HG03575 (cell line): ENCODE results near the gene CHRNA10.

ENCODE experiments used
- ATAC-seq: cut with Tn5 transposase; IDR thresholded peaks from one replicate; pipeline ENCODE4 v1.9.1; 2021; ENCODE audit not compliant: unreplicated experiment, insufficient number of reproducible peaks, low FRiP score; ENCODE audit errors: extremely low read depth

The CHRNA10 gene, protein sequence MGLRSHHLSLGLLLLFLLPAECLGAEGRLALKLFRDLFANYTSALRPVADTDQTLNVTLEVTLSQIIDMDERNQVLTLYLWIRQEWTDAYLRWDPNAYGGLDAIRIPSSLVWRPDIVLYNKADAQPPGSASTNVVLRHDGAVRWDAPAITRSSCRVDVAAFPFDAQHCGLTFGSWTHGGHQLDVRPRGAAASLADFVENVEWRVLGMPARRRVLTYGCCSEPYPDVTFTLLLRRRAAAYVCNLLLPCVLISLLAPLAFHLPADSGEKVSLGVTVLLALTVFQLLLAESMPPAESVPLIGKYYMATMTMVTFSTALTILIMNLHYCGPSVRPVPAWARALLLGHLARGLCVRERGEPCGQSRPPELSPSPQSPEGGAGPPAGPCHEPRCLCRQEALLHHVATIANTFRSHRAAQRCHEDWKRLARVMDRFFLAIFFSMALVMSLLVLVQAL

DNA sequence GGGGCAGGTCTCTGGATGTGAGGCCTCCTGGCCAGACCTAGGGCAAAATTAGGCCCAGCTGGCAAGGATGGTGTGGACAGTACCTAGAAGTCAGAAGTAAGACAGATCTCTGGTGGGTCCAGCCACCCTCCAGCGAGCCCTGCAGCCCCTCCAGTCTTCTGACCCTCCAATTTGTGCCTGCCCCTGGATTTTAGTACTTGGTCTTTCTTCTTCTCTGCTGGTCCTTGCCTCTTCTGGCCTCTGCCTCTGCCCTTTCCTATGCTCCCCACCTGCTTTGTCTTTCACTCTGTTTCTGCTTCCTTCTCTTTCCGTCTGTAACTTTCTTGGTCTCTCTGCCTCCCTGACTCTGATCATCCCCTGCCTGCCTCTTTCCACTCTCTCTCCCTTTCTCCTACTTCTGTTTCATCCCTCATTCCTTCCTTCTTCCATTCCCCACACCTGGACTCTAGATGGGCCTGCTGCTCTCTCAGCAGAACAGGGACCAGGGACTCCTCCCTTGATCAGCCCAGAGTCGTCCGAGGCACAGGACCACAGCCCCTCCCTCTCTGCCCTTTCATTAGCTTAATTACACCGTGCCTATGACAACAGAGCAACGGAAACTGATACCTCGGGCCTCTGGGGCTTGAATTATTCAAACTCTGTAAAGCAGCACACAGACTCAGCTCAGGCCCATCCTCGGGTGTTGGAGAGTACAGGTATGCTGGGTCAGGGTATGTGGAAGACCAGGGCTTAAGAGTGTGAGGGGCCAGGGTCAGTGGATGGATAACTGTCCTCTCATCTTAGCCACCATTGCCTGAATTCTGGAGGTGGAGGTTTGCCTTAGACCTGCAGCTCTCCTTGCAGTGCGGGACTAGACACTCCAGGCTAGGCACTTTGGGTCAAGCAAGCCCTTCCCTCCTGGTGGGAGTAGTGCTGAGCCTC lies at the start of gene CHRNA10:
Gene CHRNA10, minus strand, starts transcription at position 51 of the 921 bp plus-strand sequence. CDS start 72 bp downstream, outside the sequence.
- no peak for ATAC-seq

DNA sequence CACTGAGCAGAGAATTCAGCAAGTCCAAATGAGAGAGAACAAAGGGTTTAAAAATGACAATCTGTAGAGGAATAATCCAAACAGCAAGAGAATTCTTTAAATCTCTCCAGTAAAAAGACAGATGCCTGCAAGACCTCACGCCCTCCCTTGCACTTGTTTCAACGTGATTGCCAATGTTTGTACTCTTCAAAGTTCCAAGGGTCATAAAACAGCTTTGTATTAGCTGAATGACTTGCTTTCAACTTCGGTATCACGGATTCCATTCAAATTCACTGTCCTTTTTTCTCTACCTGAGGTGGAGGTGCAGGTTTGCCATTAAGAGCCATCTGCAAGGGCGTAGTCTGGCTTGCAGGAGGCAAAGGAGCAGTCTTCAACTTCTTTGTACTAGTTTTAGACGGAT lies 41.1 kb upstream of the CHRNA10 start:
- ATAC-seq = no peak

DNA sequence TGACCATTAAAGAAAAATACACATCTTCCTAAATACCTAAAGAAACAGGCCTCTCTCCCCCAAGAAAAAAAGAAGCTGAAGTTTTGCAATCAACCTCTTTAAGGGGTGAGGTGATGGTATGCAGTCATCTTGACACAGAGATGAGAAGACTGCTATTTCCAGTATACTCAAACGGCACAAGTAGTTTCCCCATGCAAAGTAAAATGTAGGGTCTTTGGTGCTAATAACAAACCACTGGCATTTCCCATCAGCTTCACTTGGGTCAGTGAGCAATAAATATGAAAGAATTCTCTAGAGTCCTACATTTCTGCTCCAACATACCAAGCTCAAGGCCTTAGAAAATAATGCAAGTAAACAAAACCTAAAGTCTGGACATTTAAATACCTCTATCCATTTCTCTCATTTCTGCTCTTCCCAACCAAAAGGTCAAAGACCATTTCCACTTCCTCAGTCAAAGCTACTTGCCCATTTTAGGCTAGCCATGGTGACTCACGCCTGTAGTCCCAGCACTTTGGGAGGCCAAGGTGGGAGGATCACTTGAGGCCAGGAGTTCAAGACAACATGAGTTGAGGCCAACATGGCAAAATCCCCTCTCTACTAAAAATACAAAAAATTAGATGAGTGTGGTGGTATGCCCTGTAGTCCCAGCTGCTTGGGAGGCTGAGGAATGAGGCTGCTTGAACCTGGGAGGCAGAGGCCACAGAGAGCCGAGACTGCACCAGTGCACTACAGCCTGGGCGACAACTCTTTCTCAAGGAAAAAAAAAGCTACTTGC lies 39.5 kb upstream of the CHRNA10 start:
- no peak for ATAC-seq

DNA sequence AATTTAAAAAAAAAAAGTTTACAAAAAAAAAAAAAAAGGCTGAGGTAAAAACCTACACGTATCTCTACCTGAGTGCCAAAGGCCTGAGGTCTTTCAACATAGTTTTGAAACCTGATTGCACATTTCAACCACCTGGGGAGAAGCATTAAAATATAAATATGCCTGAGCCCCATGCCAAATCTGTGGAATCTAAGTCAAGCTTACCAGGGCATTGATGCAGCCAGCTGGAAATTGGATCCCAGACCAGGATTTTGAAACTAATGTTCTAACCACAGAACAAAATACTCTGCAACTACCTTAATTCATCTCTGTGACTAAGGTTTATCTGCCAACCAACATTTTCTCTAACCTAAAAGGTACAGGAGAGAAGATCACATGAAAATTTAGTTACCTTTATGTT lies 38.8 kb upstream of the CHRNA10 start:
- ATAC-seq = no peak

DNA sequence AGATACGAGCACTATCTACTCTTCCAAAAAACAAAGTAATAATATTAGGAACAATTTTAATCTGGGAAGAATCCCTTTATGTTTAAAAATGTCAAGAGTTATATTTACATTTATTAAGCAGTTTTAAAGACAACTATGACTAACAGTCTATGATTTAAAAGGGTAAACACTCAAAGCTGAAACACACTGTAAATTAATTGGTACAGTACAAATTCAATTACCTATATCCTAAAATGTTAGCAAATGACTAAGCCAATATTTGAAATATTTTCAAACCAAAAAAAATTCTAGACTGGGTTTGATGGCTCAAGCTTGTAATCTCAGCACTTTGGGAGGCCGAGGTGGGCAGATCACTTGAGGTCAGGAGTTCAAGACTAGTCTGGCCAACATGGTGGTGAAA lies 36.0 kb upstream of the CHRNA10 start:
- no peak for ATAC-seq

DNA sequence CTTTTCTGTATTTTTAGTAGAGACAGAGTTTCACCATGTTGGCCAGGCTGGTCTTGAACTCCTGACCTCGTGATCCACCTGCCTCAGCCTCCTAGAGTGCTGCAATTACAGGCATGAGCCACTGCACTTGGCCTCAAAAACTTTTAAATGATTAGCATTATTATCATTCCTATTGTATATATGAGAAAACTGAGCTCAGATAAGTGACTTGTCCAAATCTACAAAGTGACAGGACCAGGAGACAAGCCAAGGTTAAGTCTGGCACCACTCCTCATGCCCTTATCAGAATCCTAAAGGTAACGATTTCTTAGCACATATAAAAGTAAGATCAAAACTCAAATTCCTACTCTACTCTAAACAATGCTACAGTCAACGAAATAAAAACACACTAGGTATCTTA lies 32.2 kb upstream of the CHRNA10 start:
- ATAC-seq = no peak

DNA sequence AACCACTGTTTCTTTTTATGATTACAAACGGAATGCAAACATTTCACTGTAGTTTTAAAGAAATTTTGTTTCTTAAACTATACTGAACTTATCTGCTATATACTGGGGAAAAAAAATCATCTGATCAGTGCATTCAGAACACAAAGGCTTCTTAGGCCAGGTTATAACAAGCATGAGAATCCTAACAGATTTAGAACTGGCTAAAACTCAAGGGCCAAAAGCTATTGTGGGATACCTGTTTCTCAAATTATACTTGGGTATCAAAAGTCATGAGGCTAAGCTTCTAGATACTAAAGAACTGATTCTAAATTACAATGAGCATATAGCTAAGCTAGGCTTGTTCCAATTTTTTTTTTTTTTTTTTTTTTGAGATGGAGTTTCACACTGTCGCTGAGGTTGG lies 29.7 kb upstream of the CHRNA10 start:
- ATAC-seq = no peak

DNA sequence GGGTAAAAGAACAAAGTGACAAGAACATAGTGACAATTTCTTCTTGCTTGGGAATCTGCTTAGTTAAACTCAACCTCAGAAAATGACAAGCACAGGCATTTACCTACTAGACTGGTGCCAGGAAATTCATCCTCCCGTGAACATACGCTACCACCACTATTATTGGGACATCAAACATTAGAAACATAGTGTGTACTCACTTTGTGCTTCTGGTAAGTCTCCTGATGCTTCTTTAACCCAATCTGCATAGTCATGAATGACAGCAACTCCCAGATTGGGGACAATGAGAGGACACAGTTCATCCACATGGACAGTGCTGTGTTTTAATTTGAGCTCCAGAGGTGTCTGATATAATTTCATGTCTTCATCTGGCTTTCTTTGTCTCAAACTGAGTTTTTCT lies 29.2 kb upstream of the CHRNA10 start:
- no peak for ATAC-seq

DNA sequence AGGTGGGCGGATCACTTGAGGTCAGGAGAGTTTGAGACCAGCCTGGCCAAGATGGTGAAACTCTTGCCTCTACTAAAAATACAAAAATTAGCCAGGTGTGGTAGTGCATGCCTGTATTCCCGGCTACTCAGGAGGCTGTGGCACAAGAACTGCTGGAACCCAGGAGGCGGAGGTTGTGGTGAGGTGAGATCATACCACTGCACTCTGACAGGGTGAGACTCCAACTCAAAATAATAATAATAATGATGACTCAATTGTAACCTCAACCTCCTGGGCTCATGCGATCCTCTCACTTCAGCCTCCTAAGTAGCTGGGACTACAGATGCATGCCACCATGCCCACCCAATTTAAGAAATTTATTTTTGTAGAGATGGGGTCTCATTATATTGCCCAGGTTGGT lies 15.6 kb upstream of the CHRNA10 start:
- ATAC-seq = no peak

DNA sequence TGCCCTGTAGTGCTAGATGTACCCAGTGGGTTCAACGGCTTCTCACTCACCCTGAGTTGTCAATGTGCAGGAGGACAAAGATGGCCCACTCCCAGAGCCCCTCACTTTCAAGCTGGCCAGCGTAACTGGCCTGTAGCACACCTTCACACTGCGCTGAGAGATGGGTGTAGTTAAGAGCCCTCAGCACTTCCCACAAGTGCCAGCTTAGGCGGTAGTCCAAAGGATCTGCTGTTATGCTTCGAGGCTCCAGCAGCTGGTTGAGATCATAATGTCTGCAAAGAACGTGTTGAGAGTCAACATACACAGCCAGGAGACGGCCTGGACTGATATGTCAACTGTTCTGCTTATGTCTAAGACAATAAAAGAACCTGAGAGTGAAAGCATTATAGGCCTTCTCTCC lies 14.7 kb upstream of the CHRNA10 start:
- ATAC-seq = no peak

DNA sequence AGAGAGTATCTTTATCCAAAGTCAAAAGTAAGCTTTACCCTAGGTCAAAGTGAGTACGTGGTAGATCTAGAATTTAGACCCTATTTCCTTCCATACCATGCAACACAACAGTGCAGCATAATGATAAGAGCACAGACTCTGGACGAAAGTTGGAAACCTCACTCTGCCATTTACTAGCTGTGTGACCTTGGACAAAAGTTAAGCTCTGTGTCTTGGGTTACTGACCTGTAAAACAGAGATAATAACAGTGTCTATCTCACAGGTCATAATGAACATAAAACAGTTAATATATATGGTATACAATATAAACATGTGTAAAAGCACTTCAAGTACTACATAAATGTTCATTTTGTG lies 13.6 kb upstream of the CHRNA10 start:
- no peak for ATAC-seq

DNA sequence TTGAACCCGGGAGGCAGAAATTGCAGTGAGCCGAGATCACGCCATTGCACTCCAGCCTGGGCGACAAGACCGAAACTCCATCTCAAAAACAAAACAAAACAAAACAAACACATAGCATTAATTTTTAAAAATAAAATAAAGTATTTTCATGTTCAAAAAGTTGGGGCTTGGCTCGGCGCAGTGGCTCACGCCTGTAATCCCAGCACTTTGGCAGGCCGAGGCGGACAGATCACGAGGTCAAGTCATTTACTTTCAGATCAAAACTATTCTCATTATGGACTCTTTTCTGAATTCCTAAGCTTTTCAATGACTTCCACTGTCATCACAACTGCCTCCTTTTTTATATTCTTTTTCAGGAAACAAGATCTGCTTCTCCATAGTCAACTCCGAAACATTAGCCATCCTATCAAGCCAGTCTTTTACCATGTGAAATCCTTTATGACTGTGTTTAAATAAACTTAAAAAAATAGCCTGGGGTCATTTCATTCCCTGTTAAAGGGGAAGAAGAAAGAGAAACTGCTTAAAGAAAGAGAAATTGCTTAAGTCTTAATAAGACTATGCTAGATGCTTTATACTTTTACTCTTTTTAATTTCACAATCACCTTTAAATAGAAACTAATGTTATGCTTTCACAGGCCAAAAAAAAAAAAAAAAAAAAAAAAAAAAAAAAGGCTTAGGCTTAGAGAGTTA lies 13.1 kb upstream of the CHRNA10 start:
- ATAC-seq = no peak

DNA sequence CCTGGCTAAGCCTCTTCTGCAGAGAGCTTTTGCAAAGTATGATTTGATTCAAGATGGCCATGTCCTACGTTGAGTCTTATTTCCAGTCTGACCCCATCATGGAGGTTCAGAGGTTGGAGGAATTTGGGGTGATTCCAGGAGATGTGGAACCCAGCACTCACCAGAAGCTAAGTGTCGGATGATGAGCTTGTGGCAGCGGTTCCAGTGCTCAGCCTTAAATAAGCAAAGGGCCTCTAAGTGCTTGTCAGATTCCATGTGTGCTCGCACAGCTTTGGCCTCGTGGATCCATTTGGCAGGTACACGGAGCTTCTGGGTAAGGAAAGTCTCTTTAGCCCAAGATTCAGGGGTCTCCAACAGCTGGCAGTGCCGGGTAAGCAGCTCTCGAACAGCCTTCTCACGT lies 11.9 kb upstream of the CHRNA10 start:
- no peak for ATAC-seq

DNA sequence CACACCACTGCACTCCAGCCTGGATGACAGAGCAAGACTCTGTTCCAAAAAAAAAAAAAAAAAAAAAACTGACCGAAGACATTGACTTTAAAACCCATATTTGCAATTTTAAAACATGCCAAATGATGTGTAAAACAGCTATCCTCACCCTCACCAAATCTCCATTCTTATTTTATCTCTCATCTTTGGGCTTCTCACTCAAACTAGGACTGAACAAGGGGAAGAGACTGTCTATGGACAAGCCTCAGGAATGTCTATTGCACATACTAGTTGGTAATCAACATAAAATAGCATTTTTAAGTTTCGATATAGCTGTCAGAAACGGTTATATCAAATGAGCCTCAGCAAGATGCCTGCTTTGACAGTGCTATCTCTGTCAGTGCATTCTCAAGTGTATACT lies 7.9 kb upstream of the CHRNA10 start:
- ATAC-seq = no peak

DNA sequence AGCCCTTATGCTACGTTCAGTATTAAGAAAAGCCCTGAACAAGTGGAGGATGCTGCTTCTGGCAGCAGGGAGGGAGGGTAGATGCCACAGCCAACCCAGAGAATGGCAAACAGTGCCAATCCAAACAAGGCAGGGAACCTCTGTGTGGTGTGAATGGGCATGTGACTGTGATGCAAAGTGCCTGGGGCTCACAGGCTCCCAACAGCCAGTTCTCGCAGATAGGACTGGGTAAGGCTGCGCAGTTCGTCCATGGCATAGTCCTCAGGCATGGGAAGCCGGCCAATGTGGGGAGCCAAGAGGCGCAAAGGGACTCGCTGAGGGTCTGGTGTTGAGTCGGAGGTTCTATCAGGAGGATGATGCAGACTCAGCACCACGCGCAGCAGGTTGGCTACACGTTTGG lies 4.8 kb upstream of the CHRNA10 start:
- no peak for ATAC-seq

DNA sequence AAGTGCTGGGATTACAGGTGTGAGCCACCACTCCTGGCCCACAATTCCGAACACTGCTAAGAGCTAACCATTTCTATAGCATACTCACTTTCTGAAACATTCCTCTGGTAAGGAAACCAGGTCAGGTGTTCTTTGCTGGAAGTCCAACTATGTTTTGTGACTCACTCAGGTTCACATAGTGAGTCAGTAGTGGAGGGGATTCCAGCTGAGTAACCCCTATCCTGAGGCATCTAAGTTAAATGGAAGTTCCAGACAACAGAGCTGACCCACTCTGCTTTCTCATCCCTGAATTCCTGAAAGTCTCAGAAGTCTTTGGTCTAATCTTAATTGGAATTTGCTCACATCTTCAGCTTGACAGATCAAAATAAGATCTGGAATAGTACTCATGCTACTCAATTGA lies 3.0 kb upstream of the CHRNA10 start:
- no peak for ATAC-seq

DNA sequence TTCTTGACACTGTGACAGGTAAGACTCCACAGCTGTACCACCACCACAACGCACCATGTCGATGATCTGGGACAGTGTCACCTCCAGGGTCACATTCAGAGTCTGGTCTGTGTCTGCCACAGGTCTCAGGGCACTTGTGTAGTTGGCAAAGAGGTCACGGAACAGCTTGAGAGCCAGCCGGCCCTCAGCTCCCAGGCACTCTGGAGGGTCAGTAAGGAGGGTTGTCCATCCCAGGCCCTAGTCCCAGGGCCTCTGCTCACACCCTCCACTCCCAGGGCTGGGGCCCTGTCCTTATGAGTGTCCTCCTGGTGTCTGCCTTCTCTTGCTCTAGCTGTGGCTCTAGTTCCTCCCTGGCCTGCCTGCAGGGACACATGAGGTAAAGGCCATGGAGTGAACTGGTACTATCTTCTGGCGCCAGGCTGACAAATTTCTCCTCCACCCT lies 1.4 kb downstream of the CHRNA10 start:
- no peak for ATAC-seq

DNA sequence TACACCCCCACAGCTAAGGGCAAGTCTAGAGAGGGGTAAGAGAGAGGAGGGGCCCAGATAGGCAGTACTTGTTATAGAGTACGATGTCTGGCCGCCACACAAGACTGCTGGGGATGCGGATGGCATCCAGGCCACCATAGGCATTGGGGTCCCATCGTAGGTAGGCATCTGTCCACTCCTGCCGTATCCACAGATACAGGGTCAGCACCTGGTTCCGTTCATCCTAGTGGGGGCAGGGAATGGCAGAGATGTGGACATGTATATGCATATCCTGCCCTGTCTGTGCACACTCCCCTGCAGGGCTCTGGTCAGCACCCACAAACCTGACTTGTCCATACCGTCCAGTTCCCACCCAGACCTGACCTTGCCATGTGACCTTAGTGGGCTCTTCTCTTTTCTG lies 2.1 kb downstream of the CHRNA10 start:
- no peak for ATAC-seq
